AG04450 (cell line): ENCODE data around the gene KLK3. TPM values are rescaled to one million over a fixed set of nuclear protein-coding genes. Genes with fewer than 3 reads are reported as not detected.

Source experiments
- CTCF ChIA-PET: fragments of 300-600, 350-600 bp; formaldehyde crosslinking; extraction: SDS; loops from one replicate; lab custom pipeline; 2022; ENCODE audit warnings: antibody characterized with exemption, inconsistent platforms; lab: Charles Lee
- POLR2A ChIA-PET: fragments of 350-600 bp; formaldehyde crosslinking; extraction: SDS; loops from one replicate; lab custom pipeline; 2021; ENCODE audit warnings: antibody characterized with exemption, inconsistent platforms; lab: Yijun Ruan, JAX
- DNase-seq: peaks from one replicate; pipeline ENCODE4 v3.0.0-alpha.2; 2011; ENCODE audit warnings: low read depth, low spot score
- H3K27ac ChIP-seq: one replicate; pipeline ENCODE4 v1.5.1; 2012; ENCODE audit warnings: low read depth, low read length, control low read depth
- H3K27me3 ChIP-seq: one replicate; pipeline ENCODE4 v1.6.0; 2012; ENCODE audit warnings: low read length; ENCODE audit not compliant: control insufficient read depth, insufficient read depth
- H3K4me3 ChIP-seq: 2 replicates; pipeline ENCODE4 v1.5.1; 2011; ENCODE audit warnings: mild to moderate bottlenecking, low read depth, low read length, control low read depth
- H3K9me3 ChIP-seq: 2 replicates; pipeline ENCODE4 v1.5.1; 2012; ENCODE audit warnings: low read length; ENCODE audit not compliant: control insufficient read depth, insufficient read depth
- polyA plus RNA-seq: library from polyadenylated mRNA; depleted of rRNA; stranded (reverse); fragments of >200 nt; gene quantifications from 2 replicates; pipeline ENCODE4 v1.2.3, GENCODE V29; 2011
- TF ChIP-seq, protein P1 (sequence below): IDR thresholded peaks from 2 replicates; pipeline ENCODE4 v1.5.1; 2011; ENCODE audit warnings: low read depth, low read length, control low read depth, inconsistent platforms

The KLK3 gene
- polyA plus RNA-seq, 1 experiment, result not detected

DNA sequence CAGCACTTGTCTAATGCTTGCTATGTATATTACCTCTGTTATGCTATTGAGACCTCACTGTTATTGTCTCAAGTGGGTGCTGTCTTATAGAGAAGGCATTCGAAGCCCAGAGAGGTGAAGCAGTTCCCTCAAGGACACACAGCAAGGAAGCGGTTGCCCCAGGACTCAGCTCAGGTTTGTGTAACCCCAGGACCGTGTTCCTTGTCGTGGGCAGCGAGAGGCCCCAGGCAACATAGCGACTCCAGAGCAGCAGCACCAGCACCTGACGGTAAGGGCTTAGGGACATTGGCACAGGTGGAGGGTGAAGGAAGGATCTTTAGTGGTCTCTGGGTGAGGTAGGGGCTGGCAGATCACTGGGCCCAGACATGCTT lies 23.7 kb upstream of the KLK3 start:
- Histone ChIP-seq H3K27ac (no peak overlapping the region), H3K4me3 (no peak overlapping the region), H3K9me3 (peaks cover 5% of the 10 kb centered on the region; the same call in 1 of the 2 replicates), H3K27me3 (peaks cover 6% of the 10 kb centered on the region)
- TF ChIP-seq, protein P1, sequence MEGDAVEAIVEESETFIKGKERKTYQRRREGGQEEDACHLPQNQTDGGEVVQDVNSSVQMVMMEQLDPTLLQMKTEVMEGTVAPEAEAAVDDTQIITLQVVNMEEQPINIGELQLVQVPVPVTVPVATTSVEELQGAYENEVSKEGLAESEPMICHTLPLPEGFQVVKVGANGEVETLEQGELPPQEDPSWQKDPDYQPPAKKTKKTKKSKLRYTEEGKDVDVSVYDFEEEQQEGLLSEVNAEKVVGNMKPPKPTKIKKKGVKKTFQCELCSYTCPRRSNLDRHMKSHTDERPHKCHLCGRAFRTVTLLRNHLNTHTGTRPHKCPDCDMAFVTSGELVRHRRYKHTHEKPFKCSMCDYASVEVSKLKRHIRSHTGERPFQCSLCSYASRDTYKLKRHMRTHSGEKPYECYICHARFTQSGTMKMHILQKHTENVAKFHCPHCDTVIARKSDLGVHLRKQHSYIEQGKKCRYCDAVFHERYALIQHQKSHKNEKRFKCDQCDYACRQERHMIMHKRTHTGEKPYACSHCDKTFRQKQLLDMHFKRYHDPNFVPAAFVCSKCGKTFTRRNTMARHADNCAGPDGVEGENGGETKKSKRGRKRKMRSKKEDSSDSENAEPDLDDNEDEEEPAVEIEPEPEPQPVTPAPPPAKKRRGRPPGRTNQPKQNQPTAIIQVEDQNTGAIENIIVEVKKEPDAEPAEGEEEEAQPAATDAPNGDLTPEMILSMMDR, result no peak
- CTCF ChIA-PET, result no interaction called here
- DNase-seq, result no peak
- POLR2A ChIA-PET, result no interaction called here

DNA sequence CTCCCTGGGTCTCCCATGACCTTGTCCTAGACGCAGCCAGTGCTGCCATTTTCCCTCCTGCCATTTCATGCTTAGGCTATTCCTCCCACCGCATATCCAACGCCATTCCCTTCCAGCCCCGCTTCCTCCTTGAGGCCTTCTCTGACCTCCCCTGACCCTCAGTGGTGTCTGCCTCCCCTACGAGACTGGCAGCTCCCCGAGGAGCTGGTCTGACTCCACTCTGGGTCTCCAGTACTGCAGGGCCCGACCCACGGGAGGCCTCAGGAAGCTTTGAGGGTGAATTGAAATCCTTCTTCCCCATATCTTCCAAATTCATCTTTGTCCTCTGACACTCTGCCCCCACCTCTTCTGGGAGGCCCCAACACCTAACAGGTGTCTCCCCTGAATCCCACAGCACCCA lies 22.0 kb upstream of the KLK3 start:
- H3K27me3 ChIP-seq, result peaks cover 6% of the 10 kb centered on the region
- CTCF ChIA-PET, result no interaction called here
- POLR2A ChIA-PET, result no interaction called here
- DNase-seq, result no peak
- TF ChIP-seq, protein P1, result no peak
- H3K4me3 ChIP-seq, result no peak overlapping the region
- no peaks in the 10 kb centered on the region for H3K9me3 ChIP-seq
- no peak overlapping the region for H3K27ac ChIP-seq

DNA sequence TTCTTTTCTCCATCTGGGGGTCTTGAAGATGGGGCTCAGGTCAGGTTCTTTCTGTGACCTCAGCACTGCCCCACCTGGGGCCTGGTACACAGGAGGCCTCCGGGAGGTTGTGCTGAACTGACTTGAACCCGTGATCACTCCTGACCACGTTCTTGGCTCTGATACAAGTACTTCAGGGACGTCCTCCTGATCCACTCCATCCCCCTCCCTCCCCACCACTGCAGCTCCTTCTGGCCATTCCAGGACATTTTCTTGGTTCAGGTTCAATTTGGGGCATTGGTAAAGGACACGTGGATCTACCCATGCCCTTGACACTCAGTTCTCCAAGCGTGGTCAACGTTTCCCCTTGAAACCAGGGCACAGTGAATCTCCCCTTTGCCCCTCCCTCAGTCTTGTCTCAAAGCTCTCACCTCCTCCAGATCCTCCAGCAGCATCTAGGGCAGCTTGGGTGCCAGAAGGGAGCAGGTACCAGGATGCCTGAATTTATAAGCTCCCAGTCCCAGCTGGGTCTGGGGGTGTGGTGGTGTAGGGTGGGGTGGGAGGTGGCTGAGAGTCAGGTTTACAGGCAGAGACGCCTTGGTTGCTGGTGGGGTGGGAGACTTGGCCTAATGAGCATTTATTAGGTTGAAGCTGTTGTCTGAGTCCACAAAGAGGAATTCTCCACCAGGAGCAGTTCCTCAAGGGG lies 21.5 kb upstream of the KLK3 start, which contains the start of gene KLK15:
TSS of gene KLK15 (minus strand) at position 458 of the 685 bp plus-strand sequence. CDS start 2,082 bp downstream, outside the sequence.
- TF ChIP-seq, protein P1, result no peak
- CTCF ChIA-PET, result no interaction called here
- peaks cover 6% of the 10 kb centered on the region for H3K27me3 ChIP-seq

DNA sequence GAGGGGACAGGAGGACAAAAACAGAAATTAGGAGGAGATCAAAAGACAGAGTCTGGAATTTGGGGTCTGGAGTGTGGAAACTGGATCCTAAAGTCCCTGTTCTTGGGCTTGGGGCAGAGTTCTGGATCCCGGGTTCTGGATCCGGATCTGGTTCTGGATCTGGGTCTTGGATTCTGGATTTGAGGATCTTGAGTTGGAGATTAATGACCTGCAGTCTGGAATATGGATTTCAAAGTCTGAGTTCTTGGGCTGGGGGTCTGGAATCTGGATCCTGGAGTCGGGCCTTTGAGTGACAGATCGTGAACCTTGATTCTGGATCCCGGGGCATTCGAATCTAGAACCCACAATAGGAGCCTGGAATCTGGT lies 20.9 kb upstream of the KLK3 start:
- CTCF ChIA-PET, result no interaction called here
- TF ChIP-seq, protein P1, result no peak
- H3K4me3 ChIP-seq, result no peak overlapping the region
- no peak overlapping the region for H3K27ac ChIP-seq
- DNase-seq, result no peak
- peaks cover 6% of the 10 kb centered on the region for H3K27me3 ChIP-seq
- POLR2A ChIA-PET, result no interaction called here
- H3K9me3 ChIP-seq, result no peaks in the 10 kb centered on the region

More for the DNA sequence above, 21.5 kb upstream of the KLK3 start, which contains the start of gene KLK15:
- Histone ChIP-seq H3K9me3 (no peaks in the 10 kb centered on the region), H3K27ac (no peak within 1 kb of the TSS), H3K4me3 (no peak within 1 kb of the TSS)
- POLR2A ChIA-PET, result no interaction called here
- DNase-seq, result no peak

DNA sequence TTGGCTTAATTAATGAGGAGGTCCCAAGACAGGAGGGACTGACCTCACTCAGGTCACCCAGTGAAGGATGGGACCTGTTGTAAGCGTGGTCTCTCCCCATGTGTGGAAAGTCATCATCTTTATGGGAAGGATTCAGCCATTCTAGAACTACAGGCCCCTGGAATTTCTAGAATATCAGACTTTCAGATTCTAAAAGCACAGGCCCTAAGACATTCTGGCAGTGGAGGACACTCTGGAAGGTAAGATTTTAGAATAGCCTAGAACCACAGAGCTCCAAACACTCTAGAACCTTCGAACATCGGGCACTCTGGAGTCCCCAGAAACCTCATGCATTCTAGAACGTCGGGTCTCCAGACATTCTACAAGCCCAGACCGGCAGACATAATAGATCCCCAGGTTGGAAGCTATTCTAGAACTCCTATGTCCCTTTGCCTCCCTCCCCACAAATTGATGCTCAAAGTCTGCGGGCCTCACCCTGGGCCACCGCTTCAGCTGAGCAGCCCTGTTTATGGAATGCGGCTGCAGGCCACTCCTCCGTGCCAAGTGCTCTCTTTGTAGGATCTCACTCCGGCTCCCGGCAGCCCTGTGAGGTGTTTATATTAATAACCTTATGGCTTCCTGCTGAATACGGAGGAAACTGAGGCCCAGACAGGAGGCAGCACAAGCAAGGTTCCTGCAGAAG lies 19.5 kb upstream of the KLK3 start:
- DNase-seq, result no peak
- TF ChIP-seq, protein P1, result no peak
- Histone ChIP-seq H3K27ac (no peak overlapping the region), H3K27me3 (peaks cover 6% of the 10 kb centered on the region), H3K9me3 (no peaks in the 10 kb centered on the region), H3K4me3 (peak overlapping the region; percentile 73)
- ChIA-PET CTCF (no interaction called here), POLR2A (no interaction called here)
